ENCODE data around the gene KRTAP10-8.

Gene KRTAP10-8

GRCh38 chr21:44644878-44645277 is 33.0 kb downstream of the KRTAP10-8 start:
- no peak for DNase-seq (ENCODE audit: low read depth, low spot score)

GRCh38 chr21:44646366-44647221 is 34.7 kb downstream of the KRTAP10-8 start, which contains the start of gene KRTAP10-11:
KRTAP10-11 (plus strand) TSS chr21:44646414; CDS start chr21:44646459, 45 bp downstream.
- DNase-seq (ENCODE audit: low read depth, low spot score): peak; percentile 34

- peak; percentile 62 for DNase-seq (ENCODE audit: low read depth, low spot score)
Measured at GRCh38 chr21:44647222-44647552, 35.3 kb downstream of the KRTAP10-8 start.

- DNase-seq (ENCODE audit: low read depth, low spot score): no peak
Measured at GRCh38 chr21:44648557-44649311, 36.9 kb downstream of the KRTAP10-8 start.

- no peak for DNase-seq (ENCODE audit: low read depth, low spot score)
Measured at GRCh38 chr21:44649521-44650100, 37.7 kb downstream of the KRTAP10-8 start.

GRCh38 chr21:44650265-44650972 is 38.5 kb downstream of the KRTAP10-8 start:
- no peak for DNase-seq (ENCODE audit: low read depth, low spot score)

GRCh38 chr21:44650973-44651675 is 39.2 kb downstream of the KRTAP10-8 start:
- no peak for DNase-seq (ENCODE audit: low read depth, low spot score)

GRCh38 chr21:44653123-44653522 is 41.2 kb downstream of the KRTAP10-8 start:
- DNase-seq (ENCODE audit: low read depth, low spot score): peak; percentile 27

- DNase-seq (ENCODE audit: low read depth, low spot score): no peak
Measured at GRCh38 chr21:44653656-44654575, 42.0 kb downstream of the KRTAP10-8 start.

- no peak for DNase-seq (ENCODE audit: low read depth, low spot score)
Measured at GRCh38 chr21:44654576-44655175, 42.8 kb downstream of the KRTAP10-8 start, which contains the start of gene KRTAP12-4. KRTAP12-4 (minus strand) TSS chr21:44654659; CDS start chr21:44654614, 45 bp downstream.

GRCh38 chr21:44656868-44657267 is 45.0 kb downstream of the KRTAP10-8 start:
- DNase-seq (ENCODE audit: low read depth, low spot score): no peak

- no peak for DNase-seq (ENCODE audit: low read depth, low spot score)
Measured at GRCh38 chr21:44657635-44658540, 46.0 kb downstream of the KRTAP10-8 start, which contains the start of gene KRTAP12-3. KRTAP12-3 (plus strand) TSS chr21:44657932; CDS start chr21:44657980, 48 bp downstream.

- no peak for DNase-seq (ENCODE audit: low read depth, low spot score)
Measured at GRCh38 chr21:44658541-44658910, 46.6 kb downstream of the KRTAP10-8 start.

- DNase-seq (ENCODE audit: low read depth, low spot score): no peak
Measured at GRCh38 chr21:44658913-44659595, 47.2 kb downstream of the KRTAP10-8 start.

- peak; percentile 30 for DNase-seq (ENCODE audit: low read depth, low spot score)
Measured at GRCh38 chr21:44661567-44661966, 49.7 kb downstream of the KRTAP10-8 start.

Measured in ELF-1 (cell line).